ENCODE data around the gene GNA15.

Gene GNA15

DNA sequence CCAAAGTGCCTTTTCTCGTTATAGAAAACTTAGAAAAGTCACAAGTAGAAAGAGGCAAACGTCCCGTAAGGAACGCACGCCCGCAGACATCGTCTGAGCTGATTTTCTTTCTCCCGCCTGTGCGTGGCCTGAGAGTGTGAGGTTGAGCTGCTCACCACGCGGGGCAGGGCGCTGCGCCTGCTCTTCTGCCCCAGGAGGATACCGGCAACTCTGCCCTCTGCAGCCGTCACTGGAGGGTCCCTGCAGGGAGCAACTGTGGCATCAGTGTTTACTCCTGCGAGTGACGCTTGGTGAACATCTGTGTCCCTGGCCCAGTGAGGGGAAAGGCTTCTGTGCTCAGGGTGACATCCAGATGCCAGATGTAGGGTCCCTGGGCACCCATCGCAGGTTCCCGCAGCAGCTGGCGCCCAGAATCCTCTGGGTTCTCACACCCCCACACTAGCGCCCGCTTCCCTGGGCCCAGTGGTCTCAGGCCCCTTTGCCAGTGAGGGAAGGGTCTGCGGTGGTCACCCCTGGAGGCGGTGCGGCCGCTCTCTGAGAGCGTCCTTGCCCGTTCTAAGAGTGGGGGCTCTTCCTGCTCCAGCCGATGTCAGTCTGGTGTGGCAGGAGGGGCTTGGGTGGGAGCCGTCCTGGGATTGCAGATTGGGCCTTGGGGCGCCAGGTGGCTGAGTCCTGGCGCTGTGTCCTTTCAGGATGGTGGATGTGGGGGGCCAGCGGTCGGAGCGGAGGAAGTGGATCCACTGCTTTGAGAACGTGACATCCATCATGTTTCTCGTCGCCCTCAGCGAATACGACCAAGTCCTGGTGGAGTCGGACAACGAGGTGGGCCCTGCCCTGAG is 17.4 kb upstream of the GNA15 start:
- Histone ChIP-seq H3K4me3 (ENCODE audit: low read depth in 1 of 2, low read length in 2 of 2) (no peak overlapping the region), H3K4me2 (ENCODE audit: insufficient read depth, low read length) (no peak overlapping the region), H3K79me2 (ENCODE audit: insufficient read depth, low read length) (no peaks in the 10 kb centered on the region), H3K9ac (ENCODE audit: low read depth, low read length) (no peak overlapping the region), H3K4me1 (ENCODE audit: insufficient read depth, low read length) (no peaks in the 10 kb centered on the region), H3K27ac (ENCODE audit: low read length) (no peak overlapping the region), H2AFZ (ENCODE audit: low read depth, low read length) (no peak overlapping the region), H3K9me3 (ENCODE audit: insufficient read depth, low read length, severe bottlenecking) (no peaks in the 10 kb centered on the region), H3K27me3 (ENCODE audit: insufficient read depth, low read length, poor library complexity) (no peaks in the 10 kb centered on the region), H4K20me1 (ENCODE audit: insufficient read depth, low read length) (no peaks in the 10 kb centered on the region), H3K36me3 (ENCODE audit: insufficient read depth, low read length) (peaks cover 29% of the 10 kb centered on the region)
- DNase-seq (peak; percentile 19), ATAC-seq (ENCODE audit: insufficient read depth, low read depth) (no peak; the same call in 2 of the 3 replicates)
- TF ChIP-seq CTCF (IDR thresholded peaks at IDR 0.05; ENCODE audit: borderline replicate concordance, extremely low read depth, low read length, poor library complexity, severe bottlenecking) (no peak), EZH2 (IDR thresholded peaks at IDR 0.05; ENCODE audit: borderline replicate concordance, low read depth, low read length, severe bottlenecking) (no peak)

DNA sequence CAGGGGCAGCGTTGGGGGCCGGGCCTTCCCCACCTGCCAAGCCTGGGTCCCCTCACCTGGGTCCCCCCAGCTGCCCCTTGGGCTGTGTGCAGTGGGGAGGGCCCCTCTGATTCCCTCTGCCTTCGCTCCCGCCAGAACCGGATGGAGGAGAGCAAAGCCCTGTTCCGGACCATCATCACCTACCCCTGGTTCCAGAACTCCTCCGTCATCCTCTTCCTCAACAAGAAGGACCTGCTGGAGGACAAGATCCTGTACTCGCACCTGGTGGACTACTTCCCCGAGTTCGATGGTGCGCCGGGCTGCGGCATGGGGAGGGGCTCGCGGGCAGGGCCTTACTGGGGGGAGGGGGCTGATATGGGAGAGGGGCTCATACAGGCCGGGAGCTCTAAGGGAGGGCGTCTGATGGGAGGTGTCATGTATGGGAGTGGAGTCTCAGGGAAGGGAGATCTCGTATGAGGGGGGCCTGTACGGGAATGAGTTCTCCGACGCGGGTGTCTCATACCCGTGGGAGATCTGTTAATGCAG is 16.7 kb upstream of the GNA15 start:
- DNase-seq, result no peak
- Histone ChIP-seq H4K20me1 (ENCODE audit: insufficient read depth, low read length) (no peaks in the 10 kb centered on the region), H3K36me3 (ENCODE audit: insufficient read depth, low read length) (peaks cover 26% of the 10 kb centered on the region), H2AFZ (ENCODE audit: low read depth, low read length) (no peak overlapping the region), H3K9ac (ENCODE audit: low read depth, low read length) (no peak overlapping the region), H3K4me1 (ENCODE audit: insufficient read depth, low read length) (no peaks in the 10 kb centered on the region), H3K4me3 (ENCODE audit: low read depth in 1 of 2, low read length in 2 of 2) (no peak overlapping the region), H3K9me3 (ENCODE audit: insufficient read depth, low read length, severe bottlenecking) (no peaks in the 10 kb centered on the region), H3K4me2 (ENCODE audit: insufficient read depth, low read length) (no peak overlapping the region), H3K79me2 (ENCODE audit: insufficient read depth, low read length) (no peaks in the 10 kb centered on the region), H3K27me3 (ENCODE audit: insufficient read depth, low read length, poor library complexity) (no peaks in the 10 kb centered on the region), H3K27ac (ENCODE audit: low read length) (no peak overlapping the region)
- no peak for ATAC-seq (ENCODE audit: insufficient read depth, low read depth)
- TF ChIP-seq EZH2 (IDR thresholded peaks at IDR 0.05; ENCODE audit: borderline replicate concordance, low read depth, low read length, severe bottlenecking), result no peak

DNA sequence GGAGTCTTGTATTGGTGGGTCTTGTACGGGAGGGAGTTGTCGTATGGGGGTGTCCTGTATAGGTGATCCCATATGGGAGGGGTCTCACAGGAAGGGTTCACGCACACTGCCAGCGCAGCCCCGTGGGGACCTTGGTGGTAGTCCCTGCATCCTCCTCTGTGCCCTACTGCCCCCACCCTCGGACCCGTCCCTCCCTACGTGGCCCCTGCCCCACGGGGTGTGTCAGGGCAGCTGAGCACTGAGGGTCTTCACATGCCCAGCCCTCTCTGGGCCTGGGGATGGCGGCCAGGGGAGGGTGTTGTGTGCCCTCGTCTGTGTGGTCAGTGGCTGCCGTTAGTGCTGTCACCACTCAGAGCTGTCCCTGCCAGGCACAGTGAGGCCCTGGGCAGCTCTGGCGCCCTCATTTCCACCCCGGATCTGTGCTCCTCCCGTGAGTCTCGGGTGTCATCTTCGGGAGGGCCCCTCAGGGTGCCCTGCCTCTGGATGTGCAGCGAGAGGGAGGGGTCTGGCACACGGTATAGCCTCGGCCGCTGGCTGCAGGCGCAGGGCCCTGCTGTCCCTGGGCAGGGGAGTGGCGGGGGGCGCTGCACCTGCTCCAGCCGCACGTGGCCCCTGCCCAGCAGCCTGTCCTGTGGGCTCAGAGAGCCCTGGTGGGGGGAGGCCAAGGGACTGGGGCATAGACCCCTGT is 16.0 kb upstream of the GNA15 start:
- TF ChIP-seq CTCF (IDR thresholded peaks at IDR 0.05; ENCODE audit: borderline replicate concordance, extremely low read depth, low read length, poor library complexity, severe bottlenecking), result no peak
- TF ChIP-seq EZH2 (IDR thresholded peaks at IDR 0.05; ENCODE audit: borderline replicate concordance, low read depth, low read length, severe bottlenecking), result no peak
- Histone ChIP-seq H3K4me3 (ENCODE audit: low read depth in 1 of 2, low read length in 2 of 2) (no peak overlapping the region), H3K4me2 (ENCODE audit: insufficient read depth, low read length) (no peak overlapping the region), H3K27ac (ENCODE audit: low read length) (no peak overlapping the region), H3K79me2 (ENCODE audit: insufficient read depth, low read length) (no peaks in the 10 kb centered on the region), H3K4me1 (ENCODE audit: insufficient read depth, low read length) (no peaks in the 10 kb centered on the region), H3K36me3 (ENCODE audit: insufficient read depth, low read length) (peaks cover 23% of the 10 kb centered on the region), H2AFZ (ENCODE audit: low read depth, low read length) (no peak overlapping the region), H4K20me1 (ENCODE audit: insufficient read depth, low read length) (no peaks in the 10 kb centered on the region), H3K9ac (ENCODE audit: low read depth, low read length) (no peak overlapping the region), H3K27me3 (ENCODE audit: insufficient read depth, low read length, poor library complexity) (no peaks in the 10 kb centered on the region), H3K9me3 (ENCODE audit: insufficient read depth, low read length, severe bottlenecking) (no peaks in the 10 kb centered on the region)
- DNase-seq, result no peak
- ATAC-seq (ENCODE audit: insufficient read depth, low read depth), result no peak
